Colonic mucosa (tissue), 4 donors: ENCODE measurements around the gene SELP. TPM values are rescaled to one million over a fixed set of nuclear protein-coding genes. Genes with fewer than 3 reads are reported as not detected.

Experiments used
- DNase-seq: peaks from one replicate; pipeline ENCODE4 v3.0.0-alpha.2; 2020
- H3K27ac ChIP-seq: fragments of 200-600 bp; one replicate; pipeline ENCODE4 v1.8.0; 2021
- H3K27me3 ChIP-seq: fragments of 200-600 bp; one replicate; pipeline ENCODE4 v1.8.0; 2021
- H3K36me3 ChIP-seq: fragments of 200-600 bp; one replicate; pipeline ENCODE4 v1.8.0; 2021
- H3K4me1 ChIP-seq: fragments of 200-600 bp; one replicate; pipeline ENCODE4 v1.8.0; 2021; ENCODE audit warnings: mild to moderate bottlenecking
- H3K4me3 ChIP-seq: fragments of 200-600 bp; one replicate; pipeline ENCODE4 v1.8.0; 2021
- H3K9ac ChIP-seq, 2 donors: one replicate each; pipeline ENCODE4 v1.7.0; 2013; ENCODE audit warnings: control low read depth in 2 of 2, low read depth in 2 of 2, low read length in 2 of 2
- H3K9me3 ChIP-seq: fragments of 200-600 bp; one replicate; pipeline ENCODE4 v1.8.0; 2021
- intact Hi-C: fragments of 100-400 bp; cut with DNase I; formaldehyde crosslinking; loops from one replicate; pipeline ENCODE4 v1.14.1; 2022
- total RNA-seq, 2 donors: library from RNA; stranded (reverse); fragmentation: NEBNext Ultra II Directional in 1 of 2; extraction: Animal tissue kit (Norgen Biotek cat#: 25700) in 1 of 2; gene quantifications; one replicate each; pipeline ENCODE4 v1.2.1, GENCODE V29; 2021
- TF ChIP-seq, protein P1 (sequence below): fragments of 200-600 bp; IDR thresholded peaks from one replicate; pipeline ENCODE4 v1.8.0; 2022; ENCODE audit warnings: antibody characterized with exemption, mild to moderate bottlenecking
- donor health status: healthy.
- donor health status: DM: no; HTN: no; CAD: no.
- donor health status: DM: no; HTN: no; CAD: no.

The SELP gene
- total RNA-seq, 2 donors from 2014 or later, result 2.6 to 3.3 TPM

GRCh38 chr1:169557131-169557530 lies 72.8 kb downstream of the SELP start:
- no peak overlapping the region for H3K9ac ChIP-seq
- intact Hi-C loops, result no loop called here
- H3K27me3 ChIP-seq, result no peaks in the 10 kb centered on the region
- no peak overlapping the region for H3K4me3 ChIP-seq
- H3K27ac ChIP-seq, result no peak overlapping the region
- H3K9me3 ChIP-seq, result no peaks in the 10 kb centered on the region
- TF ChIP-seq, protein P1, sequence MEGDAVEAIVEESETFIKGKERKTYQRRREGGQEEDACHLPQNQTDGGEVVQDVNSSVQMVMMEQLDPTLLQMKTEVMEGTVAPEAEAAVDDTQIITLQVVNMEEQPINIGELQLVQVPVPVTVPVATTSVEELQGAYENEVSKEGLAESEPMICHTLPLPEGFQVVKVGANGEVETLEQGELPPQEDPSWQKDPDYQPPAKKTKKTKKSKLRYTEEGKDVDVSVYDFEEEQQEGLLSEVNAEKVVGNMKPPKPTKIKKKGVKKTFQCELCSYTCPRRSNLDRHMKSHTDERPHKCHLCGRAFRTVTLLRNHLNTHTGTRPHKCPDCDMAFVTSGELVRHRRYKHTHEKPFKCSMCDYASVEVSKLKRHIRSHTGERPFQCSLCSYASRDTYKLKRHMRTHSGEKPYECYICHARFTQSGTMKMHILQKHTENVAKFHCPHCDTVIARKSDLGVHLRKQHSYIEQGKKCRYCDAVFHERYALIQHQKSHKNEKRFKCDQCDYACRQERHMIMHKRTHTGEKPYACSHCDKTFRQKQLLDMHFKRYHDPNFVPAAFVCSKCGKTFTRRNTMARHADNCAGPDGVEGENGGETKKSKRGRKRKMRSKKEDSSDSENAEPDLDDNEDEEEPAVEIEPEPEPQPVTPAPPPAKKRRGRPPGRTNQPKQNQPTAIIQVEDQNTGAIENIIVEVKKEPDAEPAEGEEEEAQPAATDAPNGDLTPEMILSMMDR, result no peak
- H3K36me3 ChIP-seq, result no peaks in the 10 kb centered on the region
- DNase-seq, result no peak
- H3K4me1 ChIP-seq, result no peaks in the 10 kb centered on the region

DNA sequence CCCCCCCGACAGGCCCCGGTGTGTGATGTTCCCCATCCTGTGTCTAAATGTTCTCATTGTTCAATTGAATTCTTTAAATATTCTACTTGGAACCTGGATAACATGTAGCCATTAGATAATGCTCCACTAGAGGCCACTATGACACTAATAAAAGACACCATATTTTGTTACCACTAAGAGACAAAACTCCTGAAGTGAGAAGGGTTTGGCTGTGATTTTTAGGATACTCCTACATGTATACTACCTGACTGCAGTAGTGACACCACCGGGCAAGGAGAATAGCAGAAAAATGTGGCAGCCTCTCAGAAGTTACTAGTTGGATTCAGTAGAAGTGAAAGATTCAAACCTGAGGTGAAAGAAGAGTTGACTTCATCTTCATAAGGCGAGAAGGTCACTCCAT lies 79.6 kb downstream of the SELP start:
- Histone ChIP-seq H3K36me3 (no peaks in the 10 kb centered on the region), H3K9ac (no peak overlapping the region), H3K27me3 (no peaks in the 10 kb centered on the region), H3K9me3 (no peaks in the 10 kb centered on the region), H3K4me1 (no peaks in the 10 kb centered on the region), H3K27ac (no peak overlapping the region), H3K4me3 (no peak overlapping the region)
- intact Hi-C loops, result loop anchor here (5.0 kb wide), 1 partner anchor 157 kb away; no protein-coding TSS in a partner anchor
- TF ChIP-seq, protein P1, result peak; percentile 32
- no peak for DNase-seq

GRCh38 chr1:169548282-169548681 lies 81.6 kb downstream of the SELP start:
- TF ChIP-seq, protein P1, result no peak
- H3K36me3 ChIP-seq, result no peaks in the 10 kb centered on the region
- H3K9ac ChIP-seq, result no peak overlapping the region
- DNase-seq, result no peak
- H3K27me3 ChIP-seq, result no peaks in the 10 kb centered on the region
- no peak overlapping the region for H3K4me3 ChIP-seq
- H3K4me1 ChIP-seq, result no peaks in the 10 kb centered on the region
- intact Hi-C loops, result loop anchor here (5.0 to 10.0 kb wide), 3 partner anchors 183 to 943 kb away; partner anchors contain the start of genes BLZF1 and NME7
- no peak overlapping the region for H3K27ac ChIP-seq
- no peaks in the 10 kb centered on the region for H3K9me3 ChIP-seq

DNA sequence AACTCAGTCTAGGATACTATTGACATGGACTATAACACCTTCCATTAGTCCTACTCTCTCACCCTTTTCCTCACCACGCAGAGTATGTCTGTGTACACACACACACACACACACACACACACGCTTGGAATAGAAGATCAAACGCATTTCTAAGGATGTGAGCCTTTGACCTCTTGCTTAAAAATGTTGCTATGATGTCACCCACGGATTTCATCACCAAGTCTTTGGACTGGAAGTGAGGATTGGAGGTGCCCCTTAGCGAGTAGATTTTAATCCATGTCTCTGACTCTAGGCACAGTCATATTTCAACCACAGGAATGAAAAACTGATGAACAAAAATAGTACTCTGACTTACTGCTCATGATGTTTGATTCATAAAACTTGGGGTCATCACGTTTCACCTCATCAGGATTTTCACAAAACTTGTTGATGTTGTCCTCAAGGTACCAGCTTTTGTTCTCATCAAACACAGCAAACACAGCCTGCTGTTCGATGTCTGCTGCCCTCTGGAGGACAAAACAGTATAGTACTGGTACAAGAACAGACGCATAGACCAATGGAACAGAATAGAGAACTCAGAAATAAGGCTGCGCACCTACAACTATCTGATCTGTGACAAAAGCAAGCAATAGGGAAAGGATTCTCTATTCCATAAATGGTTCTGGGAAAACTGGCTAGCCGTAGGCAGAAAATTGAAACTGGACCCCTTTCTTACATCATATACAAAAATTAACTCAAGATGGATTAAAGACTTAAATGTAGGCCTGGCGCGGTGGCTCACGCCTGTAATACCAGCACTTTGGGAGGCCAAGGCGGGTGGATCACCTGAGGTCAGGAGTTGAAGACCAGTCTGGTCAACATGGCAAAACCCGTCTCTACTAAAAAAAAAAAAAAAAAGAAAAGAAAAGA lies 83.6 kb downstream of the SELP start:
- no peak overlapping the region for H3K9ac ChIP-seq
- TF ChIP-seq, protein P1, result peak; percentile 66
- no peak overlapping the region for H3K27ac ChIP-seq
- DNase-seq, result peak; percentile 77
- H3K27me3 ChIP-seq, result no peaks in the 10 kb centered on the region
- no peaks in the 10 kb centered on the region for H3K4me1 ChIP-seq
- no peaks in the 10 kb centered on the region for H3K36me3 ChIP-seq
- no peak overlapping the region for H3K4me3 ChIP-seq
- intact Hi-C loops, result loop anchor here (5.0 to 10.0 kb wide), 3 partner anchors 182 to 942 kb away; partner anchors contain the start of genes BLZF1 and NME7
- H3K9me3 ChIP-seq, result no peaks in the 10 kb centered on the region

GRCh38 chr1:169545472-169545871 lies 84.5 kb downstream of the SELP start:
- no peak overlapping the region for H3K27ac ChIP-seq
- no peaks in the 10 kb centered on the region for H3K4me1 ChIP-seq
- H3K9me3 ChIP-seq, result no peaks in the 10 kb centered on the region
- H3K36me3 ChIP-seq, result no peaks in the 10 kb centered on the region
- TF ChIP-seq, protein P1, result no peak
- no peak overlapping the region for H3K9ac ChIP-seq
- no peak for DNase-seq
- no peak overlapping the region for H3K4me3 ChIP-seq
- no peaks in the 10 kb centered on the region for H3K27me3 ChIP-seq
- intact Hi-C loops, result loop anchor here (5.0 to 10.0 kb wide), 3 partner anchors 181 to 941 kb away; partner anchors contain the start of genes BLZF1 and NME7
